Stimulated activated CD8-positive, alpha-beta memory T cell treated with anti-CD3 and anti-CD28 coated beads, Interleukin-7, amount 100 ng/mL, for 48 hours (primary cell): ENCODE results near the gene TNIK.
"Not testable (repeated sequence)": the region's sequence is repeated elsewhere in the genome, so short reads cannot be mapped to it uniquely, and the experiment has no call there.

ENCODE experiments used
- DNase-seq, 2 donors: peaks; one replicate each; pipeline ENCODE4 v3.0.0-alpha.2; 2020; ENCODE audit warnings: low read depth in 1 of 2; ENCODE audit errors: extremely low read depth in 1 of 2

TNIK gene

GRCh38 chr3:171155122-171155700 is 305.0 kb downstream of the TNIK start:
- no peak for DNase-seq

GRCh38 chr3:171150945-171151344 is 309.3 kb downstream of the TNIK start:
- no peak for DNase-seq

GRCh38 chr3:171149526-171150116 is 310.6 kb downstream of the TNIK start:
- DNase-seq: no peak

GRCh38 chr3:171145798-171146197 is 314.4 kb downstream of the TNIK start:
- DNase-seq: no peak

GRCh38 chr3:171142985-171143384 is 317.2 kb downstream of the TNIK start:
- no peak for DNase-seq

- no peak for DNase-seq
Observed at GRCh38 chr3:171140246-171140645, 320.0 kb downstream of the TNIK start.

GRCh38 chr3:171138027-171138426 is 322.2 kb downstream of the TNIK start:
- DNase-seq: no peak

- no peak for DNase-seq
Observed at GRCh38 chr3:171135549-171135948, 324.7 kb downstream of the TNIK start.

GRCh38 chr3:171133796-171134569 is 326.2 kb downstream of the TNIK start:
- DNase-seq: no peak

GRCh38 chr3:171133337-171133736 is 326.9 kb downstream of the TNIK start:
- DNase-seq: no peak

GRCh38 chr3:171132873-171133272 is 327.3 kb downstream of the TNIK start:
- DNase-seq: no peak

GRCh38 chr3:171129827-171130226 is 330.4 kb downstream of the TNIK start:
- DNase-seq: no peak

GRCh38 chr3:171127611-171128010 is 332.6 kb downstream of the TNIK start:
- DNase-seq: no peak

- DNase-seq: no peak
Observed at GRCh38 chr3:171126478-171127209, 333.6 kb downstream of the TNIK start.

- no peak for DNase-seq
Observed at GRCh38 chr3:171125010-171125409, 335.2 kb downstream of the TNIK start.

GRCh38 chr3:171123915-171124314 is 336.3 kb downstream of the TNIK start:
- no peak for DNase-seq

GRCh38 chr3:171122861-171123260 is 337.3 kb downstream of the TNIK start:
- no peak for DNase-seq

GRCh38 chr3:171122240-171122639 is 338.0 kb downstream of the TNIK start:
- DNase-seq: no peak

GRCh38 chr3:171121801-171122200 is 338.4 kb downstream of the TNIK start:
- DNase-seq: no peak

- DNase-seq: not testable (repeated sequence)
Observed at GRCh38 chr3:171119402-171119801, 340.8 kb downstream of the TNIK start.

- not testable (repeated sequence) for DNase-seq
Observed at GRCh38 chr3:171118993-171119392, 341.2 kb downstream of the TNIK start.
